SK-N-SH (cell line): ENCODE data around the gene FAM83F. TPM values are rescaled to one million over a fixed set of nuclear protein-coding genes. Genes with fewer than 3 reads are reported as not detected.

ENCODE experiments used
- CTCF ChIA-PET: fragments of 300-600, 350-600 bp; formaldehyde crosslinking; extraction: SDS; loops from one replicate; lab custom pipeline; 2021; lab: Yijun Ruan, JAX
- POLR2A ChIA-PET: fragments of 350-600 bp; sonication (Branson Sonifier 250); formaldehyde crosslinking; extraction: SDS; loops from one replicate; lab custom pipeline; 2020; ENCODE audit warnings: antibody characterized with exemption, inconsistent platforms; lab: Yijun Ruan, JAX
- DNase-seq: peaks from one replicate; pipeline ENCODE4 v3.0.0; 2012
- H2AFZ ChIP-seq: fragments of 200-600 bp; sonication (generic); 2 replicates; pipeline ENCODE4 v1.8.1; 2016; ENCODE audit warnings: antibody characterized with exemption, mild to moderate bottlenecking, low read depth
- H3F3A ChIP-seq: fragments of 200-600 bp; sonication (generic); replicated peaks from 2 replicates; pipeline ENCODE3; 2016; ENCODE audit warnings: antibody characterized with exemption, mild to moderate bottlenecking; ENCODE audit not compliant: insufficient read depth
- H3K27ac ChIP-seq, 2 experiments: fragments of 200-500 bp in 1 of 2; fragments of 200-600 bp in 1 of 2; sonication (Bioruptor generic) in 1 of 2; sonication (generic), shearing (Covaris generic) in 1 of 2; 2 replicates each; pipeline versions ENCODE4 v1.5.1 to v1.6.1; 2014 to 2016; ENCODE audit warnings: low read depth in 2 of 2, inconsistent platforms in 1 of 2, low read length in 1 of 2, mild to moderate bottlenecking in 1 of 2, mixed read lengths in 1 of 2
- H3K27me3 ChIP-seq: fragments of 200-600 bp; sonication (generic), shearing (Covaris generic); 2 replicates; pipeline ENCODE4 v1.6.1; 2016; ENCODE audit warnings: mixed run types; ENCODE audit not compliant: insufficient read depth
- H3K36me3 ChIP-seq, 2 experiments: fragments of 200-500 bp in 1 of 2; fragments of 200-600 bp in 1 of 2; sonication (Bioruptor generic) in 1 of 2; sonication (generic) in 1 of 2; replicated peaks in 1 of 2; 2 replicates each; pipeline versions ENCODE3 to v1.5.1; 2014 to 2016; ENCODE audit warnings: low read length in 1 of 2, mild to moderate bottlenecking in 1 of 2; ENCODE audit not compliant: insufficient read depth in 2 of 2, control insufficient read depth in 1 of 2
- H3K4me1 ChIP-seq, 2 experiments: fragments of 200-500 bp in 1 of 2; fragments of 200-600 bp in 1 of 2; sonication (Bioruptor generic) in 1 of 2; sonication (generic), shearing (Covaris generic) in 1 of 2; 2 replicates each; pipeline versions ENCODE4 v1.5.1 to v1.6.1; 2014 to 2016; ENCODE audit warnings: low read depth in 1 of 2, low read length in 1 of 2, mixed run types in 1 of 2; ENCODE audit not compliant: insufficient read depth in 2 of 2, control insufficient read depth in 1 of 2
- H3K4me2 ChIP-seq: fragments of 200-600 bp; sonication (generic), shearing (Covaris generic); 2 replicates; pipeline ENCODE4 v1.6.1; 2017; ENCODE audit warnings: mixed run types
- H3K4me3 ChIP-seq, 2 experiments: fragments of 200-500 bp in 1 of 2; fragments of 200-600 bp in 1 of 2; sonication (Bioruptor generic) in 1 of 2; sonication (generic), shearing (Covaris generic) in 1 of 2; 2 replicates each; pipeline versions ENCODE4 v1.5.1 to v1.8.1; 2014 to 2016; ENCODE audit warnings: low read depth in 2 of 2, inconsistent platforms in 1 of 2, low read length in 1 of 2, mild to moderate bottlenecking in 1 of 2, mixed read lengths in 1 of 2, moderate library complexity in 1 of 2
- H3K79me2 ChIP-seq: fragments of 200-600 bp; sonication (generic); 2 replicates; pipeline ENCODE4 v1.8.1; 2017; ENCODE audit warnings: mild to moderate bottlenecking; ENCODE audit not compliant: insufficient read depth
- H3K9ac ChIP-seq: fragments of 200-600 bp; sonication (generic); 2 replicates; pipeline ENCODE4 v1.6.1; 2017; ENCODE audit warnings: mixed run types
- H3K9me2 ChIP-seq: fragments of 200-600 bp; sonication (generic); 2 replicates; pipeline ENCODE4 v1.6.1; 2017; ENCODE audit warnings: mixed run types
- H3K9me3 ChIP-seq: fragments of 200-600 bp; sonication (generic); 2 replicates; pipeline ENCODE4 v1.6.1; 2017; ENCODE audit warnings: mixed run types, mild to moderate bottlenecking, moderate library complexity
- H4K20me1 ChIP-seq: fragments of 200-600 bp; sonication (generic); 2 replicates; pipeline ENCODE4 v1.6.1; 2017; ENCODE audit warnings: mild to moderate bottlenecking, mixed run types; ENCODE audit not compliant: insufficient read depth
- CTCF ChIP-seq: fragments of 200-600 bp; sonication (generic); IDR thresholded peaks from 2 replicates; pipeline ENCODE4 v1.6.1; 2017; ENCODE audit warnings: antibody characterized with exemption, mild to moderate bottlenecking, moderate library complexity
- ELF1 ChIP-seq: IDR thresholded peaks from 2 replicates; pipeline ENCODE4 v1.4.0; 2012
- FOXJ3 ChIP-seq: sonication (generic); formaldehyde crosslinking; IDR thresholded peaks from 2 replicates; pipeline ENCODE4 v1.5.1; 2020; ENCODE audit warnings: mild to moderate bottlenecking, missing genetic modification reagents
- FOXM1 ChIP-seq: IDR thresholded peaks from 2 replicates; pipeline ENCODE4 v1.4.0; 2012; ENCODE audit warnings: low read depth, mild to moderate bottlenecking
- IRF3 ChIP-seq: fragments of 150-350 bp; IDR thresholded peaks from 2 replicates; pipeline ENCODE4 v1.6.1; 2016; ENCODE audit warnings: mild to moderate bottlenecking, low read depth, low read length
- JUND ChIP-seq: IDR thresholded peaks from 2 replicates; pipeline ENCODE4 v1.4.0; 2012
- MAX ChIP-seq: IDR thresholded peaks from 2 replicates; pipeline ENCODE4 v1.4.0; 2012; ENCODE audit warnings: low read depth
- MXI1 ChIP-seq: IDR thresholded peaks from 2 replicates; pipeline ENCODE4 v1.6.1; 2012; ENCODE audit warnings: mild to moderate bottlenecking, low read depth, low read length, improper control_type of control experiment
- NFIC ChIP-seq: IDR thresholded peaks from 2 replicates; pipeline ENCODE4 v1.4.0; 2012; ENCODE audit warnings: borderline replicate concordance
- PBX3 ChIP-seq: IDR thresholded peaks from 2 replicates; pipeline ENCODE4; 2012
- POLR2AphosphoS5 ChIP-seq: IDR thresholded peaks from 2 replicates; pipeline ENCODE4 v1.6.1; 2012; ENCODE audit warnings: low read depth, low read length
- RCOR1 ChIP-seq: fragments of 150-350 bp; IDR thresholded peaks from 2 replicates; pipeline ENCODE4 v1.6.1; 2017; ENCODE audit warnings: antibody characterized with exemption, low read length
- RFX5 ChIP-seq: IDR thresholded peaks from 2 replicates; pipeline ENCODE4 v1.6.1; 2012; ENCODE audit warnings: mild to moderate bottlenecking, improper control_type of control experiment, low read length
- USF2 ChIP-seq: fragments of 150-350 bp; IDR thresholded peaks from 2 replicates; pipeline ENCODE4 v1.6.1; 2017; ENCODE audit warnings: antibody characterized with exemption, low read length, low read depth, borderline replicate concordance
- YY1 ChIP-seq: IDR thresholded peaks from 2 replicates; pipeline ENCODE4 v1.4.0; 2012; ENCODE audit warnings: low read depth, mild to moderate bottlenecking
- ZBTB33 ChIP-seq: IDR thresholded peaks from 2 replicates; pipeline ENCODE4 v1.4.0; 2012; ENCODE audit warnings: low read depth, borderline replicate concordance
- WGBS: methylation state at CpG from one replicate; pipeline ENCODE4 v1.1.6; 2017; ENCODE audit warnings: low lambda C conversion rate; 5-methylcytosine and 5-hydroxymethylcytosine counted together
- polyA plus RNA-seq, 3 experiments: library from polyadenylated mRNA; depleted of rRNA; stranded (reverse); fragments of >200 nt; gene quantifications; 2 replicates each; pipeline ENCODE4 v1.2.3, GENCODE V29; 2012

FAM83F gene
- polyA plus RNA-seq, 1 of the 3 experiments (the other 2 are of a cell fraction) = not detected

- Histone ChIP-seq H3F3A (no peaks in the 10 kb centered on the region), H4K20me1 (no peaks in the 10 kb centered on the region), H3K4me1 (peaks cover 0 to 4% of the 10 kb centered on the region in 2 experiments; a peak in 1 of 4 replicates), H3K9me2 (no peaks in the 10 kb centered on the region), H2AFZ (no peak overlapping the region), H3K4me3 (no peak overlapping the region), H3K9ac (no peak overlapping the region), H3K27ac (no peak overlapping the region), H3K4me2 (no peak overlapping the region), H3K36me3 (no peaks in the 10 kb centered on the region), H3K79me2 (peaks cover 3% of the 10 kb centered on the region; the same call in 1 of the 2 replicates), H3K27me3 (no peaks in the 10 kb centered on the region), H3K9me3 (no peaks in the 10 kb centered on the region)
- TF ChIP-seq RCOR1 (no peak), ZBTB33 (no peak), PBX3 (no peak), USF2 (no peak), MXI1 (no peak), IRF3 (no peak), FOXJ3 (CRISPR knock-in tag) (no peak), JUND (no peak), YY1 (no peak), POLR2AphosphoS5 (no peak), FOXM1 (no peak), CTCF (no peak), ELF1 (no peak), NFIC (no peak), MAX (no peak), RFX5 (no peak)
- no peak for DNase-seq
- WGBS = 85% methylated on average over 3 of the region's 3 CpGs
- CTCF ChIA-PET = no interaction called here
- POLR2A ChIA-PET = no interaction called here
Observed at GRCh38 chr22:40050258-40050657, 55.5 kb downstream of the FAM83F start.
